ENCODE results near the gene LGMN. TPM values are rescaled to one million over a fixed set of nuclear protein-coding genes. Genes with fewer than 3 reads are reported as not detected.

LGMN gene
- polyA plus RNA-seq, 3 donors: 1.7 to 3.3 (median 2.9) TPM

DNA sequence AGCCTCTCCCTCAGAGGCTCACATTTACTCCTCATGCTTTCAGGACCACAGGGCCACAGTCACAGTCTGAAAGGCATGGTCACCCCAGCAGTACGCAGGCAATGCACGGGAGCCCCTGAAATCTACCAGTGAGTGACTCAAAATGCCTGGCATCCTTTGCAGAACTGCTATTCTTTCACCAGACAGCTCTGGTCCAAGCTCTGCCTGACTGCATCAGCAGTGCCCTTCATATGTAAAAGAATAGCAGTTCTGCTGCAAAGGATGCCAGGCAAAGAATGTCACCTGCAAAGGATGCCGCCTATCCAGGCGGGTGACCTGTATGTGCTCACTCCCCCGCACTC, 38.5 kb downstream of the LGMN start:
- no peaks in the 10 kb centered on the region for H3K27me3 ChIP-seq (ENCODE audit: control insufficient read depth in 2 of 2, insufficient read depth in 2 of 2, low read length in 2 of 2)
- Mint-ChIP-seq H3K9me3 (peaks cover 0 to under 1% (median 0%) of the 10 kb centered on the region in 7 donors), H3K27me3 (ENCODE audit: low read depth in 3 of 3) (peaks cover 0 to 2% (median 2%) of the 10 kb centered on the region in 3 donors), H3K27ac (no peak overlapping the region), H3K36me3 (no peaks in the 10 kb centered on the region), H3K4me3 (no peak overlapping the region), H3K4me1 (peaks cover 16% of the 10 kb centered on the region)
- no peak overlapping the region for H3K4me2 ChIP-seq (replicated peaks; ENCODE audit: extremely low read depth, low read length, poor library complexity, severe bottlenecking)
- intact Hi-C loops (cut with micrococcal nuclease): loop anchor here in 1 of 2 donors (5.0 kb wide), 1 partner anchor 72 kb away; no protein-coding TSS in a partner anchor
- H3K27ac ChIP-seq (ENCODE audit: low read depth in 1 of 2, low read length in 2 of 2): no peak overlapping the region
- H2AFZ ChIP-seq (ENCODE audit: insufficient read depth, low read depth, low read length, poor library complexity, severe bottlenecking): no peak overlapping the region
- TF ChIP-seq, protein P1, sequence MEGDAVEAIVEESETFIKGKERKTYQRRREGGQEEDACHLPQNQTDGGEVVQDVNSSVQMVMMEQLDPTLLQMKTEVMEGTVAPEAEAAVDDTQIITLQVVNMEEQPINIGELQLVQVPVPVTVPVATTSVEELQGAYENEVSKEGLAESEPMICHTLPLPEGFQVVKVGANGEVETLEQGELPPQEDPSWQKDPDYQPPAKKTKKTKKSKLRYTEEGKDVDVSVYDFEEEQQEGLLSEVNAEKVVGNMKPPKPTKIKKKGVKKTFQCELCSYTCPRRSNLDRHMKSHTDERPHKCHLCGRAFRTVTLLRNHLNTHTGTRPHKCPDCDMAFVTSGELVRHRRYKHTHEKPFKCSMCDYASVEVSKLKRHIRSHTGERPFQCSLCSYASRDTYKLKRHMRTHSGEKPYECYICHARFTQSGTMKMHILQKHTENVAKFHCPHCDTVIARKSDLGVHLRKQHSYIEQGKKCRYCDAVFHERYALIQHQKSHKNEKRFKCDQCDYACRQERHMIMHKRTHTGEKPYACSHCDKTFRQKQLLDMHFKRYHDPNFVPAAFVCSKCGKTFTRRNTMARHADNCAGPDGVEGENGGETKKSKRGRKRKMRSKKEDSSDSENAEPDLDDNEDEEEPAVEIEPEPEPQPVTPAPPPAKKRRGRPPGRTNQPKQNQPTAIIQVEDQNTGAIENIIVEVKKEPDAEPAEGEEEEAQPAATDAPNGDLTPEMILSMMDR (IDR thresholded peaks at IDR 0.05): no peak
- H3K9me3 ChIP-seq (replicated peaks in 1 of 2; ENCODE audit: control insufficient read depth in 1 of 2, insufficient read depth in 1 of 2, low read length in 2 of 2): no peaks in the 10 kb centered on the region
- 100% methylated on average over 5 of the region's 5 CpGs for WGBS (ENCODE audit: insufficient coverage)
- DNase-seq: no peak
- H4K20me1 ChIP-seq (ENCODE audit: insufficient read depth, low read length): no peaks in the 10 kb centered on the region
- H3K9ac ChIP-seq (ENCODE audit: insufficient read depth, low read length, poor library complexity, severe bottlenecking): no peak overlapping the region
- H3K4me1 ChIP-seq (ENCODE audit: control insufficient read depth in 1 of 2, insufficient read depth in 2 of 2, low read length in 2 of 2): peaks cover 4% of the 10 kb centered on the region in 2 donors
- H3K36me3 ChIP-seq (replicated peaks in 1 of 2; ENCODE audit: control insufficient read depth in 1 of 2, insufficient read depth in 2 of 2, low read length in 2 of 2): no peaks in the 10 kb centered on the region
- no peak overlapping the region for H3K4me3 ChIP-seq (replicated peaks in 1 of 3; ENCODE audit: low read depth in 2 of 3, low read length in 3 of 3)
- no peaks in the 10 kb centered on the region for H3K79me2 ChIP-seq (ENCODE audit: insufficient read depth, low read length)

DNA sequence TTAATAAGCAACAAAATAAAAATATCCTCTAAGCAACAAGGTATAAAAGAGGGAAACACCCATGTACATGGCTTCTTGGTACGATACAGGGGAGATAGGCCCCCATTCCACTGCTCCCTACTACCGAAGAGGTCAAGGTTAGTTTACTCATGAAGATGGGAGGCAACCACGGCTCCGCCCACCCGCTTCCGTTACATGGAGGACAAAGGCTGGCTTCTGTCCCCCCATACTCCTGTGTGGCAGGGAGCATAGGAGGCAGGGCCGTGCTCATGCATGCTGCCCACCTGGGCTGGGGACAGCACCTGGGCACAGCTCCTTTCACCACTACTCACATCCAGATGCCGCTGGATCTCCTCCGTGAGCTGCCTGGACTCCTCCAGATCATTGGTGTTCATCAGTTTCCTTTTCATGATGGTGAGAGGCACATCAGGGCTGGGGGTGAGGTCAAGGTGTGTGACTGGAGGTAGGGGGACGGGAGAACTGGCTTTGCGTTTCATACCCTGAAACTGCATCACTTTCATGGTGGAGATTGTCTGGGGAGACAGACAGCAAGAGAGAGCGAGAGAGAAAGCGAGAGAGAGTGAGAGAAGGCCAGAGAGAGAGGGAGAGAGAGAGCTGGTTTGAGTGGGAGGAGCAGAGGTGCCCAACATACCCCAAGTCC, 39.0 kb downstream of the LGMN start:
- Mint-ChIP-seq H3K27ac (no peak overlapping the region), H3K4me1 (peaks cover 19% of the 10 kb centered on the region)
- WGBS (ENCODE audit: insufficient coverage): 94% methylated on average over 3 of the region's 13 CpGs

More for the DNA sequence above, 39.0 kb downstream of the LGMN start:
- no peaks in the 10 kb centered on the region for H3K79me2 ChIP-seq (ENCODE audit: insufficient read depth, low read length)
- H3K9me3 Mint-ChIP-seq: peaks cover 0 to 3% (median 0%) of the 10 kb centered on the region in 7 donors
- TF ChIP-seq, protein P1 (IDR thresholded peaks at IDR 0.05): no peak
- no peaks in the 10 kb centered on the region for H4K20me1 ChIP-seq (ENCODE audit: insufficient read depth, low read length)
- no peak overlapping the region for H3K4me3 Mint-ChIP-seq
- no peak overlapping the region for H3K4me2 ChIP-seq (replicated peaks; ENCODE audit: extremely low read depth, low read length, poor library complexity, severe bottlenecking)
- no peaks in the 10 kb centered on the region for H3K27me3 ChIP-seq (ENCODE audit: control insufficient read depth in 2 of 2, insufficient read depth in 2 of 2, low read length in 2 of 2)
- intact Hi-C loops (cut with micrococcal nuclease): no loop called here
- H3K4me1 ChIP-seq (ENCODE audit: control insufficient read depth in 1 of 2, insufficient read depth in 2 of 2, low read length in 2 of 2): peaks cover 9% of the 10 kb centered on the region in 2 donors
- no peaks in the 10 kb centered on the region for H3K36me3 ChIP-seq (replicated peaks in 1 of 2; ENCODE audit: control insufficient read depth in 1 of 2, insufficient read depth in 2 of 2, low read length in 2 of 2)
- peaks cover 0 to 2% (median 2%) of the 10 kb centered on the region in 3 donors for H3K27me3 Mint-ChIP-seq (ENCODE audit: low read depth in 3 of 3)
- H3K36me3 Mint-ChIP-seq: no peaks in the 10 kb centered on the region
- H3K9ac ChIP-seq (ENCODE audit: insufficient read depth, low read length, poor library complexity, severe bottlenecking): no peak overlapping the region
- no peak overlapping the region for H3K4me3 ChIP-seq (replicated peaks in 1 of 3; ENCODE audit: low read depth in 2 of 3, low read length in 3 of 3)
- H2AFZ ChIP-seq (ENCODE audit: insufficient read depth, low read depth, low read length, poor library complexity, severe bottlenecking): no peak overlapping the region
- H3K27ac ChIP-seq (ENCODE audit: low read depth in 1 of 2, low read length in 2 of 2): no peak overlapping the region
- no peak for DNase-seq
- H3K9me3 ChIP-seq (replicated peaks in 1 of 2; ENCODE audit: control insufficient read depth in 1 of 2, insufficient read depth in 1 of 2, low read length in 2 of 2): no peaks in the 10 kb centered on the region
